GM21423 (cell line): ENCODE results near the gene GRIK3.

Experiments used
- ATAC-seq: cut with Tn5 transposase; IDR thresholded peaks from one replicate; pipeline ENCODE4 v1.9.1; 2021; ENCODE audit warnings: mild to moderate bottlenecking, moderate library complexity; ENCODE audit not compliant: unreplicated experiment

The GRIK3 gene

GRCh38 chr1:36836916-36837315 lies 197.4 kb downstream of the GRIK3 start:
- ATAC-seq: no peak

- no peak for ATAC-seq
Observed at GRCh38 chr1:36836196-36836883, 198.0 kb downstream of the GRIK3 start.

- no peak for ATAC-seq
Observed at GRCh38 chr1:36835696-36836095, 198.6 kb downstream of the GRIK3 start.

GRCh38 chr1:36835017-36835695 lies 199.2 kb downstream of the GRIK3 start:
- no peak for ATAC-seq

GRCh38 chr1:36834586-36834985 lies 199.7 kb downstream of the GRIK3 start:
- no peak for ATAC-seq

GRCh38 chr1:36831186-36831810 lies 203.0 kb downstream of the GRIK3 start:
- no peak for ATAC-seq

GRCh38 chr1:36829961-36830360 lies 204.4 kb downstream of the GRIK3 start:
- no peak for ATAC-seq

- ATAC-seq: no peak
Observed at GRCh38 chr1:36829066-36829465, 205.2 kb downstream of the GRIK3 start.

- no peak for ATAC-seq
Observed at GRCh38 chr1:36825226-36825625, 209.1 kb downstream of the GRIK3 start.

- ATAC-seq: no peak
Observed at GRCh38 chr1:36824390-36824861, 209.9 kb downstream of the GRIK3 start.

- ATAC-seq: no peak
Observed at GRCh38 chr1:36822648-36823047, 211.7 kb downstream of the GRIK3 start.

GRCh38 chr1:36821386-36821785 lies 212.9 kb downstream of the GRIK3 start:
- no peak for ATAC-seq

GRCh38 chr1:36818771-36819170 lies 215.5 kb downstream of the GRIK3 start:
- ATAC-seq: no peak

- no peak for ATAC-seq
Observed at GRCh38 chr1:36816348-36816747, 218.0 kb downstream of the GRIK3 start.

- ATAC-seq: no peak
Observed at GRCh38 chr1:36814774-36815173, 219.5 kb downstream of the GRIK3 start.

GRCh38 chr1:36814083-36814482 lies 220.2 kb downstream of the GRIK3 start:
- no peak for ATAC-seq

GRCh38 chr1:36807262-36807661 lies 227.1 kb downstream of the GRIK3 start:
- ATAC-seq: no peak

GRCh38 chr1:36805979-36806640 lies 228.2 kb downstream of the GRIK3 start:
- no peak for ATAC-seq

- ATAC-seq: no peak
Observed at GRCh38 chr1:36804669-36805314, 229.5 kb downstream of the GRIK3 start.

- no peak for ATAC-seq
Observed at GRCh38 chr1:36803868-36804570, 230.3 kb downstream of the GRIK3 start.
